ENCODE measurements around the gene CACNA2D2. TPM values are rescaled to one million over a fixed set of nuclear protein-coding genes. Genes with fewer than 3 reads are reported as not detected.
A peak's percentile ranks its signal among the peaks of the same experiment; 100 is the strongest.

The CACNA2D2 gene
- total and polyA plus RNA-seq, 2 experiments from 2014 or later: 0.87 to 1.5 TPM

- H4K20me1 ChIP-seq (ENCODE audit: insufficient read depth, poor library complexity, severe bottlenecking): no peaks in the 10 kb centered on the region
- H3K4me3 ChIP-seq: no peak overlapping the region
- no peaks in the 10 kb centered on the region for H3K36me3 ChIP-seq (replicated peaks; ENCODE audit: insufficient read depth, low read depth)
- no peak for TF ChIP-seq CTCF (IDR thresholded peaks at IDR 0.05; ENCODE audit: poor library complexity)
- TF ChIP-seq EZH2 (IDR thresholded peaks at IDR 0.05; ENCODE audit: borderline replicate concordance): no peak
- TF ChIP-seq EZH2phosphoT487 (IDR thresholded peaks at IDR 0.05; ENCODE audit: low read depth, severe bottlenecking, unreplicated experiment): no peak
- H3K4me2 ChIP-seq: peak overlapping the region; percentile 98
- H3K27ac ChIP-seq: no peak overlapping the region
- no peaks in the 10 kb centered on the region for H3K9me2 ChIP-seq (replicated peaks; ENCODE audit: insufficient read depth)
- H3K4me1 ChIP-seq (ENCODE audit: insufficient read depth): peaks cover 7% of the 10 kb centered on the region
- peaks cover 49% of the 10 kb centered on the region for H3K27me3 ChIP-seq
- H3K9me3 ChIP-seq (ENCODE audit: low read depth): no peaks in the 10 kb centered on the region
- WGBS (ENCODE audit: low lambda C conversion rate, missing lambda C conversion rate): 39% methylated on average over 7 of the region's 7 CpGs
- no peak overlapping the region for H2AFZ ChIP-seq
- H3K79me2 ChIP-seq: no peaks in the 10 kb centered on the region
- DNase-seq (ENCODE audit: low spot score): no peak
These were observed 1.2 kb downstream of the CACNA2D2 start for GRCh38 chr3:50502225-50502583.

GRCh38 chr3:50495609-50496423, 7.6 kb downstream of the CACNA2D2 start:
- Histone ChIP-seq H3K9me2 (replicated peaks; ENCODE audit: insufficient read depth) (no peaks in the 10 kb centered on the region), H2AFZ (no peak overlapping the region), H3K79me2 (no peaks in the 10 kb centered on the region), H3K4me3 (no peak overlapping the region), H3K27me3 (peaks cover 16% of the 10 kb centered on the region), H3K9me3 (ENCODE audit: low read depth) (no peaks in the 10 kb centered on the region), H3K4me2 (no peak overlapping the region), H3K27ac (no peak overlapping the region), H3K4me1 (ENCODE audit: insufficient read depth) (no peaks in the 10 kb centered on the region), H4K20me1 (ENCODE audit: insufficient read depth, poor library complexity, severe bottlenecking) (no peaks in the 10 kb centered on the region), H3K36me3 (replicated peaks; ENCODE audit: insufficient read depth, low read depth) (no peaks in the 10 kb centered on the region)
- TF ChIP-seq EZH2phosphoT487 (IDR thresholded peaks at IDR 0.05; ENCODE audit: low read depth, severe bottlenecking, unreplicated experiment): no peak
- no peak for TF ChIP-seq CTCF (IDR thresholded peaks at IDR 0.05; ENCODE audit: poor library complexity)
- no peak for TF ChIP-seq EZH2 (IDR thresholded peaks at IDR 0.05; ENCODE audit: borderline replicate concordance)
- no peak for DNase-seq (ENCODE audit: low spot score)
- 72% methylated on average over 16 of the region's 16 CpGs for WGBS (ENCODE audit: low lambda C conversion rate, missing lambda C conversion rate)

GRCh38 chr3:50494126-50494525, 9.3 kb downstream of the CACNA2D2 start:
- Histone ChIP-seq H3K9me2 (replicated peaks; ENCODE audit: insufficient read depth) (no peaks in the 10 kb centered on the region), H3K27me3 (peaks cover 2% of the 10 kb centered on the region), H3K4me2 (no peak overlapping the region), H4K20me1 (ENCODE audit: insufficient read depth, poor library complexity, severe bottlenecking) (no peaks in the 10 kb centered on the region), H3K9me3 (ENCODE audit: low read depth) (no peaks in the 10 kb centered on the region), H3K27ac (no peak overlapping the region), H3K36me3 (replicated peaks; ENCODE audit: insufficient read depth, low read depth) (no peaks in the 10 kb centered on the region), H3K4me3 (no peak overlapping the region), H2AFZ (no peak overlapping the region), H3K79me2 (no peaks in the 10 kb centered on the region), H3K4me1 (ENCODE audit: insufficient read depth) (no peaks in the 10 kb centered on the region)
- WGBS (ENCODE audit: low lambda C conversion rate, missing lambda C conversion rate): 86% methylated on average over 8 of the region's 8 CpGs
- TF ChIP-seq CTCF (IDR thresholded peaks at IDR 0.05; ENCODE audit: poor library complexity) (no peak), EZH2phosphoT487 (IDR thresholded peaks at IDR 0.05; ENCODE audit: low read depth, severe bottlenecking, unreplicated experiment) (no peak), EZH2 (IDR thresholded peaks at IDR 0.05; ENCODE audit: borderline replicate concordance) (no peak)
- DNase-seq (ENCODE audit: low spot score): no peak
